ENCODE measurements around the gene SIPA1L3. TPM values are rescaled to one million over a fixed set of nuclear protein-coding genes. Genes with fewer than 3 reads are reported as not detected.

SIPA1L3 gene
- total and polyA plus RNA-seq, 9 of the 15 experiments (the other 6 are each of a cell fraction or from before 2014, with no cell fraction given), result 0.01 to 6.1 (median 2.5) TPM

- TF ChIP-seq ATF4 (CRISPR knock-in tag; IDR thresholded peaks at IDR 0.05), result no peak
- TF ChIP-seq NR2C2 (CRISPR knock-in tag; IDR thresholded peaks at IDR 0.05), result no peak
- TF ChIP-seq NR2C2 (tag; IDR thresholded peaks at IDR 0.05), result peak; percentile 88
- peak; percentile 26; the same call in 1 of the 2 replicates for TF ChIP-seq PHF8 (IDR thresholded peaks at IDR 0.05; ENCODE audit: borderline replicate concordance, low read length)
- TF ChIP-seq ZNF263 (CRISPR knock-in tag; IDR thresholded peaks at IDR 0.05; ENCODE audit: borderline replicate concordance), result no peak
- TF ChIP-seq ZFPM2 (CRISPR knock-in tag; IDR thresholded peaks at IDR 0.05), result no peak
- TF ChIP-seq SMAD2 (IDR thresholded peaks at IDR 0.05; ENCODE audit: low read depth, low read length), result no peak
- no peak for TF ChIP-seq HMG20B (CRISPR knock-in tag; IDR thresholded peaks at IDR 0.05)
- TF ChIP-seq NR2C1 (IDR thresholded peaks at IDR 0.05), result no peak
- peak; percentile 79 for TF ChIP-seq NR2C1 (tag; IDR thresholded peaks at IDR 0.05)
- no peak for TF ChIP-seq PTBP1 (IDR thresholded peaks at IDR 0.05; ENCODE audit: low read depth, low read length)
- TF ChIP-seq PBX2 (CRISPR knock-in tag; IDR thresholded peaks at IDR 0.05; ENCODE audit: low read depth), result no peak
- peak; percentile 28; the same call in 1 of the 2 replicates for TF ChIP-seq PBX2 (tag; conservative IDR thresholded peaks at IDR 0.05; ENCODE audit: low read depth)
- no peak for TF ChIP-seq ERF (CRISPR knock-in tag; IDR thresholded peaks at IDR 0.05)
- TF ChIP-seq TAF1 (IDR thresholded peaks at IDR 0.05; ENCODE audit: control insufficient read depth, extremely low read depth, insufficient read depth, low read length, severe bottlenecking), result no peak
- TF ChIP-seq GTF2E2 (tag; IDR thresholded peaks at IDR 0.05), result no peak
- peak; percentile 66 for TF ChIP-seq PKNOX1 (IDR thresholded peaks at IDR 0.05)
- TF ChIP-seq MAZ (CRISPR knock-in tag; conservative IDR thresholded peaks at IDR 0.05 in 1 of 2, IDR thresholded peaks at IDR 0.05 in 1 of 2), result peak in 1 of 2 experiments; percentile 23; a peak in 1 of 4 replicates
- TF ChIP-seq CHD1 (IDR thresholded peaks at IDR 0.05; ENCODE audit: low read length), result no peak
- no peak for TF ChIP-seq TSHZ1 (CRISPR knock-in tag; IDR thresholded peaks at IDR 0.05)
Observed at GRCh38 chr19:38036707-38037611, 130.0 kb downstream of the SIPA1L3 start (continued).

Data from K562 (cell line).